ENCODE results near the gene LMCD1. TPM values are rescaled to one million over a fixed set of nuclear protein-coding genes. Genes with fewer than 3 reads are reported as not detected.

Gene LMCD1
- total and polyA plus RNA-seq, 2 of the 4 experiments (the other 2 are of a cell fraction) = 50.0 to 53.8 TPM

GRCh38 chr3:8557298-8557697, 55.7 kb downstream of the LMCD1 start:
- Histone ChIP-seq H3K56ac (ENCODE audit: extremely low read depth, insufficient read depth, low read length) (peak overlapping the region; percentile 1; the same call in 1 of the 2 replicates), H2AFZ (replicated peaks; ENCODE audit: low read length, poor library complexity) (no peak overlapping the region), H2AK5ac (ENCODE audit: low read depth, low read length) (peak overlapping the region; percentile 52; the same call in 1 of the 2 replicates), H3K79me1 (ENCODE audit: low read depth in 1 of 2, low read length in 2 of 2) (no peaks in the 10 kb centered on the region), H3K18ac (ENCODE audit: low read depth, low read length) (peak overlapping the region; percentile 80), H2BK15ac (ENCODE audit: low read depth, low read length) (peak overlapping the region; percentile 23; the same call in 2 of the 3 replicates), H3K4ac (ENCODE audit: low read depth, low read length) (peak overlapping the region; percentile 83), H2AK9ac (replicated peaks; ENCODE audit: low read depth, low read length, poor library complexity) (no peak overlapping the region), H3K36me3 (ENCODE audit: control insufficient read depth, insufficient read depth, low read length) (peaks cover 6% of the 10 kb centered on the region; the same call in 1 of the 2 replicates), H3K23ac (ENCODE audit: low read depth, low read length) (peak overlapping the region; percentile 10; the same call in 1 of the 2 replicates), H2BK20ac (ENCODE audit: low read depth, low read length) (peak overlapping the region; percentile 73), H3K27me3 (ENCODE audit: control insufficient read depth, insufficient read depth, low read length) (no peaks in the 10 kb centered on the region), H4K91ac (ENCODE audit: insufficient read depth, low read depth, low read length) (peak overlapping the region; percentile 67; the same call in 1 of the 2 replicates), H3K4me1 (ENCODE audit: control insufficient read depth, insufficient read depth, low read length) (peaks cover 33% of the 10 kb centered on the region), H3K14ac (replicated peaks; ENCODE audit: low read depth, low read length) (peak overlapping the region; percentile 2), H3K4me2 (ENCODE audit: low read depth, low read length) (no peak overlapping the region), H4K8ac (ENCODE audit: low read depth in 2 of 2, low read length in 2 of 2) (peak overlapping the region in 1 of 2 experiments; percentile 66; a peak in 1 of 4 replicates), H2BK5ac (ENCODE audit: low read depth, low read length, poor library complexity, severe bottlenecking) (peak overlapping the region; percentile 47), H3K4me3 (ENCODE audit: insufficient read depth, low read depth, low read length) (no peak overlapping the region), H3K27ac (ENCODE audit: insufficient read depth, low read length) (peak overlapping the region; percentile 60; the same call in 1 of the 2 replicates), H3K9ac (ENCODE audit: low read depth, low read length) (no peak overlapping the region), H2BK120ac (ENCODE audit: low read depth, low read length) (peak overlapping the region; percentile 56), H4K5ac (ENCODE audit: low read depth, low read length) (peak overlapping the region; percentile 37), H3K9me3 (ENCODE audit: control insufficient read depth, insufficient read depth, low read length) (no peaks in the 10 kb centered on the region), H3K9me1 (ENCODE audit: insufficient read depth, low read length) (peaks cover 30% of the 10 kb centered on the region), H4K20me1 (ENCODE audit: insufficient read depth, low read length) (no peaks in the 10 kb centered on the region)
- 58% methylated on average over 3 of the region's 4 CpGs; no CpG with 5 or more reads in 1 of the 2 experiments for WGBS, 2 experiments (ENCODE audit: extremely low coverage in 2 of 2, insufficient read length in 1 of 2)
- CTCF ChIA-PET = interaction anchor here (0.6 kb wide), 1 partner anchor 55 kb away, joined by 3 read pairs; the partner anchor contains the start of gene LMCD1
- dilution Hi-C loops (cut with HindIII; ENCODE audit: low sequenced_read_pairs, unreplicated experiment) (no loop called here), in situ Hi-C loops (cut with MboI; ENCODE audit: low sequenced_read_pairs) (no loop called here), intact Hi-C loops (cut with micrococcal nuclease) (loop anchor here (5.0 kb wide), 1 partner anchor 115 kb away; no protein-coding TSS in a partner anchor)
- BruUV-seq (replicated peaks) = no TSS peak
- peak; percentile 27 for DNase-seq
- peak; percentile 8 for ATAC-seq (ENCODE audit: low read depth)
- TF ChIP-seq CHD1 (IDR thresholded peaks at IDR 0.05; ENCODE audit: low read depth, low read length) (no peak), RAD21 (IDR thresholded peaks at IDR 0.05; ENCODE audit: low read length) (no peak), CTCF (conservative IDR thresholded peaks at IDR 0.05; ENCODE audit: low read depth, low read length) (no peak), USF2 (IDR thresholded peaks at IDR 0.05; ENCODE audit: low read depth, low read length) (no peak), NFE2L2 (IDR thresholded peaks at IDR 0.05; ENCODE audit: low read depth, low read length) (no peak), RCOR1 (IDR thresholded peaks at IDR 0.05; ENCODE audit: insufficient replicate concordance, low read length) (no peak), BHLHE40 (IDR thresholded peaks at IDR 0.05; ENCODE audit: low read depth, low read length) (no peak), MAZ (IDR thresholded peaks at IDR 0.05; ENCODE audit: borderline replicate concordance, low read depth, low read length) (no peak), CEBPB (IDR thresholded peaks at IDR 0.05; ENCODE audit: low read depth, low read length) (no peak), SMC3 (IDR thresholded peaks at IDR 0.05; ENCODE audit: low read depth, low read length) (no peak), FOS (IDR thresholded peaks at IDR 0.05; ENCODE audit: low read depth, low read length) (no peak), RFX5 (IDR thresholded peaks at IDR 0.05; ENCODE audit: low read depth, low read length) (no peak), MXI1 (IDR thresholded peaks at IDR 0.05; ENCODE audit: borderline replicate concordance, low read depth, low read length) (no peak), POLR2A (IDR thresholded peaks at IDR 0.05; ENCODE audit: low read depth, low read length) (no peak), MAFK (IDR thresholded peaks at IDR 0.05; ENCODE audit: low read depth, low read length) (no peak)
- TF ChIP-seq, protein P1, sequence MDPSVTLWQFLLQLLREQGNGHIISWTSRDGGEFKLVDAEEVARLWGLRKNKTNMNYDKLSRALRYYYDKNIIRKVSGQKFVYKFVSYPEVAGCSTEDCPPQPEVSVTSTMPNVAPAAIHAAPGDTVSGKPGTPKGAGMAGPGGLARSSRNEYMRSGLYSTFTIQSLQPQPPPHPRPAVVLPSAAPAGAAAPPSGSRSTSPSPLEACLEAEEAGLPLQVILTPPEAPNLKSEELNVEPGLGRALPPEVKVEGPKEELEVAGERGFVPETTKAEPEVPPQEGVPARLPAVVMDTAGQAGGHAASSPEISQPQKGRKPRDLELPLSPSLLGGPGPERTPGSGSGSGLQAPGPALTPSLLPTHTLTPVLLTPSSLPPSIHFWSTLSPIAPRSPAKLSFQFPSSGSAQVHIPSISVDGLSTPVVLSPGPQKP (IDR thresholded peaks at IDR 0.05; ENCODE audit: borderline replicate concordance, low read depth, low read length) = no peak
- POLR2A ChIA-PET (ENCODE audit: unreplicated experiment) = no interaction called here

Measured in IMR-90 (cell line).